Measurements from ENCODE around the gene SH2B2. TPM values are rescaled to one million over a fixed set of nuclear protein-coding genes. Genes with fewer than 3 reads are reported as not detected.
A peak's percentile ranks its signal among the peaks of the same experiment; 100 is the strongest.

SH2B2 gene
- total RNA-seq, 2 donors from 2014 or later, result 3.1 to 5.0 TPM

DNA sequence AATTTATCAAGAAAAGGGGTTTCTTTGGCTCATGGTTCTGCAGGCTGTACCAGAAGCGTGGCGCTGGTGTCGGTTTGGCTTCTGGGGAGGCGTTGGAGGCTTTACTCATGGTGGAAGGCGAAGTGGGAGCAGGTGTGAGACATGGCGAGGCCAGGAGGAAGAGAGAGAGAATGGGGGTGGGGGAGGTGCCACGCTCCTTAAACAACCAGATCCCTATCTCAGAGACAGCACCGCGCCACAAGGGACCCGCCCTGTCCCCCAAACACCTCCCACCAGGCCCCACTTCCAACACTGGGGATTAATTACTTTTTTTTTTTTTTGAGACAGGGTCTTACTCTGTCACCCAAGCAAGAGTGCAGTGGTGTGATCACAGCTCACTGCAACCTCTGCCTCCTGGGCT lies 18.0 kb upstream of the SH2B2 start:
- H3K4me3 ChIP-seq, result no peak overlapping the region
- intact Hi-C loops (cut with DNase I), result no loop called here
- no peak overlapping the region for H3K27ac ChIP-seq
- DNase-seq, result no peak
- no peaks in the 10 kb centered on the region for H3K9me3 ChIP-seq
- no peaks in the 10 kb centered on the region for H3K36me3 ChIP-seq
- H3K4me1 ChIP-seq, result peaks cover 5% of the 10 kb centered on the region
- H3K9ac ChIP-seq (ENCODE audit: low read depth in 2 of 2, low read length in 2 of 2), result no peak overlapping the region
- TF ChIP-seq CTCF (IDR thresholded peaks at IDR 0.05), result no peak
- H3K27me3 ChIP-seq, result no peaks in the 10 kb centered on the region

- no peaks in the 10 kb centered on the region for H3K27me3 ChIP-seq
- H3K9ac ChIP-seq (ENCODE audit: low read depth in 2 of 2, low read length in 2 of 2), result no peak overlapping the region
- H3K4me3 ChIP-seq, result no peak overlapping the region
- H3K9me3 ChIP-seq, result no peaks in the 10 kb centered on the region
- H3K4me1 ChIP-seq, result peaks cover 6% of the 10 kb centered on the region
- no peaks in the 10 kb centered on the region for H3K36me3 ChIP-seq
- DNase-seq, result no peak
- intact Hi-C loops (cut with DNase I), result no loop called here
- TF ChIP-seq CTCF (IDR thresholded peaks at IDR 0.05), result no peak
- no peak overlapping the region for H3K27ac ChIP-seq
These were observed 16.3 kb upstream of the SH2B2 start for GRCh38 chr7:102270178-102270887.

GRCh38 chr7:102271158-102271798 lies 15.4 kb upstream of the SH2B2 start:
- Histone ChIP-seq H3K9me3 (no peaks in the 10 kb centered on the region), H3K4me3 (no peak overlapping the region), H3K4me1 (peaks cover 6% of the 10 kb centered on the region), H3K36me3 (no peaks in the 10 kb centered on the region), H3K27ac (no peak overlapping the region), H3K9ac (ENCODE audit: low read depth in 2 of 2, low read length in 2 of 2) (no peak overlapping the region), H3K27me3 (no peaks in the 10 kb centered on the region)
- TF ChIP-seq CTCF (IDR thresholded peaks at IDR 0.05), result no peak
- DNase-seq, result no peak
- intact Hi-C loops (cut with DNase I), result no loop called here

GRCh38 chr7:102272075-102272916 lies 14.4 kb upstream of the SH2B2 start:
- peak; percentile 82 for DNase-seq
- peak; percentile 88 for TF ChIP-seq CTCF (IDR thresholded peaks at IDR 0.05)
- Histone ChIP-seq H3K4me1 (peaks cover 6% of the 10 kb centered on the region), H3K27ac (no peak overlapping the region), H3K4me3 (no peak overlapping the region), H3K36me3 (no peaks in the 10 kb centered on the region), H3K9ac (ENCODE audit: low read depth in 2 of 2, low read length in 2 of 2) (no peak overlapping the region), H3K9me3 (no peaks in the 10 kb centered on the region), H3K27me3 (no peaks in the 10 kb centered on the region)
- intact Hi-C loops (cut with DNase I), result loop anchor here (2.0 kb wide), 1 partner anchor 729 kb away; no protein-coding TSS in a partner anchor

DNA sequence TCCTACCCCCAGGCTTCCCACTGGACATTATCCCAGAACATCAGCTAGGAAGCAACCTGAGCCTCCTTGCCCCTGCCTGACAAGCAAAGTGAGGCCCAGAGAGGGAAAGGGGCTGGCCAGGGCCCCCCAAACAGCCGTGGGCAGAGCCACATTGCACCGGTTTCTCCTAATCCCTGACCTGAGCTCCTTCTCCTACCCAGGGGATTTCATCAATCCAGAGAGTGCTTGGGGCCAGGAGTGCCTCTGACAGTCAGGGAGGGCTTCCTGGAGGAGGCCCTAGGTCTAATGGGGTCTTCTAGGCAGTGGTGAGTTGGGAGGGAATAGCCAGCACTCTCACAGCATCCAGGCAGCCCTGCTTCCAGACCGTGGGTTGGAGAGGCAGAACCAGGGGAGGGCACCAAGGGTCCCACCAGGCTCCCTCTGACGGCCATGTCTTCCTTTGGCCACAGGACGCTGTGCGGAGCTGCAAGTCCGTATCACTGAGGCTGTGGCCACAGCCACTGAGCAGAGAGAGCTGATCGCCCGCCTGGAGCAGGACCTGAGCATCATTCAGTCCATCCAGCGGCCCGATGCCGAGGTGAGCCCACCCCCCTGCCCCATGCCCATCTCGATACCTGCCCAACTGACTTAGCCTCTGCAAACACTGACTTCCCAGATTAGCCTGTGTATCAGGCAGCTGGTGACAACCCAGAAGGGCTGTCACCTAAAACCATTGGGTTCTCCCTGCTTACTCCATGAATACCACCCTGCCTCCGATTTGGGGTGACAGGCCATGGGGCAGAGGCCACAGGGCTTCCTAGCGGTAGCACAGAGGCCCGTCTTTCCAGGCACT lies 13.5 kb upstream of the SH2B2 start:
- no peak overlapping the region for H3K9ac ChIP-seq (ENCODE audit: low read depth in 2 of 2, low read length in 2 of 2)

More for the DNA sequence above, 13.5 kb upstream of the SH2B2 start:
- H3K4me1 ChIP-seq, result peaks cover 6% of the 10 kb centered on the region
- H3K9me3 ChIP-seq, result no peaks in the 10 kb centered on the region
- H3K36me3 ChIP-seq, result no peaks in the 10 kb centered on the region
- DNase-seq, result no peak
- intact Hi-C loops (cut with DNase I), result loop anchor here (2.0 kb wide), 1 partner anchor 730 kb away; no protein-coding TSS in a partner anchor
- no peak for TF ChIP-seq CTCF (IDR thresholded peaks at IDR 0.05)
- H3K27me3 ChIP-seq, result no peaks in the 10 kb centered on the region
- H3K27ac ChIP-seq, result no peak overlapping the region
- no peak overlapping the region for H3K4me3 ChIP-seq
